Activated gamma-delta T cell treated with anti-CD3 and anti-CD28 coated beads, Interleukin-2, amount 50 U/mL, for 16 hours (primary cell): ENCODE data around the gene NUDT5.

ENCODE experiments used
- DNase-seq: peaks from one replicate; pipeline ENCODE4 v3.0.0-alpha.2; 2020; ENCODE audit warnings: low read depth

Gene NUDT5

DNA sequence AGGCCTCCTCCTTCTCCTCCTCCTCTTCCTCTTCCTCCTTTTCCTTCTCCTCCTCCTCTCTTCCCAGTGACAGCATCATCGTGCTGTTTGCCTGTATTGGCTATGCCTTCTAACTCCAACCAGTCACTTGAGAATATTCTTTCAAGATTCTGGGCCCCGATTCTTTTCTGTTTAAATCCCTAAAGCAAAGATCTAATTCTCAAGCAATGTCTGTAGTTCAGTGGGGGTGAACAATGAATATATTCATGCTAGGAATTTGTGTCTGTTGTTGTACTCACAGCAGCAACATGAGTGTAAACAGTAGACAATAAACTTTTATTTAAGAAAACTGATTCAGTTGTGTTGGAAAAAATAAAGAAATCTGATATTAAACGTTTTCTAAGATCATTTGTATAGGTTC, 30.7 kb downstream of the NUDT5 start:
- DNase-seq: no peak

DNA sequence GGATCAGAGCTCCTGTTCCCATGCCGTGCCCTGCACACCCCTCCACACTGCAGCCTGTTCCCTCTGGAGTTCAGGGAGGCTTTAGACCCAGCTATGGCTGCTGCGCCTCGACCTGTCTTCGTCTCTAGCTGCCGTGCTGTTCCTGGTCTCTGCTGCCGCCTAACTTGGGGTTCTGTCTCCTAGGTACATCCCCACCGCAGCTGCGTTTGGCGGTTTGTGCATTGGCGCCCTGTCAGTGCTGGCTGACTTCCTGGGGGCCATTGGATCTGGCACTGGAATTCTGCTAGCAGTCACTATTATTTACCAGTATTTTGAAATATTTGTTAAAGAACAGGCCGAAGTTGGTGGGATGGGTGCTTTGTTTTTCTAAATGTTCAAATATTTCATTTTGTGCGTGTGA, 31.6 kb downstream of the NUDT5 start:
- no peak for DNase-seq

DNA sequence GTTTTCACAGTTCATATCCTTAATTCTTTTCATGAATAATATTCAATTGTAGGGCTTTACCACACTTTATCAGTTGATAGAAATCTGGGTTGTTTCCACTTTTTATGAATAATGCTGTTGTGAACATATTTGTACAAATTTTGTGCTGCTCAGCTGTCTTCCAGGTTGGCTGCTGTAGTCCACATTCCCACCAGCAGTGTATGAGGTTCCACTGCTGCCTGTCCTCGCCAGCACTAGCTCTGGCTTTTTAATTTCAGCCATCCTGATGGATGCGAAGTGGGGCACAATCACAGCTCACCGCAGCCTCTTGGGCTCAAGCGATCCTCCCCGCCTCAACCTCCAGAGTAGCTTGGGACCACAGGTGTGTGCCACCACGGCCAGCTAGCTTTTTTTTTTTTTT, 32.8 kb downstream of the NUDT5 start:
- no peak for DNase-seq

DNA sequence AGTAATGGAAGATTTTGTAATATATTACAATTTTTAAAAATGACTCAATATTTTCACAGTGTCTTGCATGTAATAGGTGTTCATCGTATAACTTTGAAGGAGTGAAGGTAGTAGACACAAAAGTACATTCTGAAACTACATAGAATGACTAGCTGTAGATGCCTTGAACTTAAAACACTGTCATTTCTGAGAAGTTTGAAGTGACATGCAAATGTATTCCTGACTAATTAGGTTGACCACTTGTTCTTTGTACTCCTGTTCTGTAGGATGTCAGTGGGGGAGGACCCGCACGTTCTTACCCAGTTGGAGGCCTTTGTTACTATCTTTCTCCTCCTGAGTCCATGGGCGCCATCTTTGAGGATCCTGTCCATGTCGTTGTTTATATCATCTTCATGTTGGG, 35.0 kb downstream of the NUDT5 start:
- no peak for DNase-seq

DNA sequence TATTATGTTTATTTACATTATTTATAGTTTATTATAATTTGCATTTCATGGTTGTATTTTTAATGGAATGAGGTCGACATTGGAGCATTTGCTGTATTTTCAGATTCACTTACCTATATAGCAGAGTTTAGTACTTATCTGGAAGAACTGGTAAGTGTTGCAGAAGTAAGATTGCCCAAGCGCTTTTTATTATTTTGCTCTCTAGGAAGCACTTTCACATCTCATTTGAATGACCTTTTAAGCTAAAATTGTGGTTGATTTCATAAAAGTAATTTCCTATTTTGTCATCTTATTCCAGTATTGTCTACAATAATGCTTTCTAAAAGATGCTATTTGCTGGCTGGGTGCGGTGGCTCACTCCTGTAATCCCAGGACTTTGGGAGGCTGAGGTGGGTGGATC, 37.6 kb downstream of the NUDT5 start:
- no peak for DNase-seq

DNA sequence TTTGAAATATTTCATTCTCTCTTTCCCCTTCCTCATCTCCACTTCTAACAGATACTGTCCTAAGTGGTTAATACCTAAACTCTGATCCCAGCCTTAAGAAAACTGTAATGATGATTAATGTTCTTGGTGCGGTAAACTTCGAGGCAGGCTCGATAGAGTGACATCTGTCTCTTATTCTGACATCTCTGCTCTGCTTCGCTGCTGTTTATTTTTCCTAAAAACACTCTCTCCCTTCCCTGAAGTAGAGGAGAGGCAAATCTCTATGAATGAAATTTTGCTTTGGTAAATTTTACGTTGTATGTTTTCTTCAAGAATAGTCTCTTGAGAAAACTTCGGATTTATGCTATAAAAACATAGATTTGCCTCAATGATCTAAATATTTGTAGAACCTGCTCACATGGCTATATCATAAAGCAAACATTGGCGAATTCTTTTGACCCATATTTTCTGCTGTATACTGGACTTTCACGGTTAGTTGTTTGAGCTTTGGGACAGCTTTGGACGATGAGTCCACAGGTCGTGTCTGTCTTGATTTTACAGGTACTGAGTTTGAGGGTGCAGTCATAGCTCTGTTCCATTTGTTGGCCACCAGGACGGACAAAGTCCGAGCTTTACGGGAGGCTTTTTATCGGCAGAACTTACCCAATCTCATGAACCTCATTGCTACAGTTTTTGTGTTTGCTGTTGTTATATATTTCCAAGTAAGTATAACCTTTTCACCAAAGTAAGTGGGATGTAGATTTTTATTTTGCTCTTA, 39.1 kb downstream of the NUDT5 start:
- no peak for DNase-seq

DNA sequence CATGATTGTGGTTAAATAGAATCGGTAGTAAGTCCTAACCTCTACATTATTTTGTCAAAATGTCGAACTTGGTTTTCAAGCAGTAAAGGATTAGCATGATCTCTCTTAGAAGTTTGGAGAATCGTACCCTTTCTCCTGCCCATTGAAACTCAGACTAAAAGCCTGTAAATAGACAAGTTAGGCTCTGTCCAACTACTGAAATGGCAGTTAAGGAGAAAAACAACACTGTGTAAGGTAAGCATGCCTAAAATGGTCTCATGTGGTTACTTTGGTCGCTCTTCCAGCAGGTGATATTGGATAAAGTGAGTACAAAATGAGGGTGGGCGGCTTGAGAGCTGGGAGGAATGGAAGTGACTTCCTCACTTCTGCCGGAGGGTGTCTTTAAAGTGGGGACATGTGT, 41.2 kb downstream of the NUDT5 start:
- DNase-seq: no peak

DNA sequence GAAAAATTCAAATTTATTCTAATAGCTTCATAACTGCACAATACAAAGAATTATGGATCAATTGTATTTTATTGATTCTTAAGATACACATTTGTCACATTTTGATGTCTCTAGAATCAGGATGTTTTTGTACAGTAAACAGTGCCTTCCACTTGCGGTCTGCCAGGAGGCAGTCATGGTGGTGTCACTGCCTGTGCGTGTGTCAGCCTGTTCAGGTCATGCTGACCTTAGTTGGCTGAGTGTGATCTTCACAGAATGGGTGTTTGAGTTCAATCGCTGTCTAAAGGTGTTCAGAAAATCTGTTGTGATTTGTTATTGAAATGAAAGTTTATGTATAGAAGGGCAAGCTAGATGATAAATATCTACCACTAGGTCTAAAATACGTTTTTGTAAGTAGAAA, 45.5 kb downstream of the NUDT5 start:
- DNase-seq: no peak

DNA sequence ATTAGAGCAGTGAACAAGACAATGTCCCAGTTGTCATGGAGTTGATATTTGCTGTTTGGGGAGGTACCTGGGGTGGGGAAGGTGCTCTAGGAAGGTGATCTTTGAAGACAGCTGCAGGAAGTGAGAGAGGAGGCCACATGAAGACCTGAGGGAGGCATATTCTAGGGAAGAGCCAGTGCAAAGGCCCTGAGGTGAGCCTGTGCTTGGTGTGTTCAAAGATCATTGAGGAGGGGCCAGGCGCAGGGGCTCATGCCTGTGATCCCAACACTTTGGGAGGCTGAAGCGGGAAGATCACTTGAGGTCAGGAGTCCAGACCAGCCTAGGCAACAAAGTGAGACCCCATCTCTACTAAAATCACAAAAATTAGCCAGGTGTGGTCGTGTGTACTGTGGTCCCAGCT, 51.2 kb downstream of the NUDT5 start:
- DNase-seq: no peak

DNA sequence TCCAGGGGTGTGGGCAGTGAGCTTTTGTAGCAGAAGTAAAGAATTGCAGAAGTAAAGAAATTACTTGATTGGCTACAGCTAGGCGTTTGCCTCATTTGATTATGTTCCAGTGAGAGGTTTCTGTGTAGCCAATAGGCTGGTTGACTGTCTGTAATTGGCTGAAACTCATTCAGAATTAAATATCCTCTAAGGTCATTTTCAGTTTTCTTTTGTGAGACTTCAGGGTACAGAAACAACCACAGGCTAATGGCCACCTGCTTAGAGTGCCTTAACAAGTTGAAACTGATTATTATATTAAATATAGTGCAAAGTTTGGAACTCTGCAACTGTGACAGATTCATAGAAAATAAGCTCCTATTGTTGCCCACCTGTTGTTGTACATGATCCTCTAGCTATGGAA, 55.7 kb downstream of the NUDT5 start:
- DNase-seq: no peak

DNA sequence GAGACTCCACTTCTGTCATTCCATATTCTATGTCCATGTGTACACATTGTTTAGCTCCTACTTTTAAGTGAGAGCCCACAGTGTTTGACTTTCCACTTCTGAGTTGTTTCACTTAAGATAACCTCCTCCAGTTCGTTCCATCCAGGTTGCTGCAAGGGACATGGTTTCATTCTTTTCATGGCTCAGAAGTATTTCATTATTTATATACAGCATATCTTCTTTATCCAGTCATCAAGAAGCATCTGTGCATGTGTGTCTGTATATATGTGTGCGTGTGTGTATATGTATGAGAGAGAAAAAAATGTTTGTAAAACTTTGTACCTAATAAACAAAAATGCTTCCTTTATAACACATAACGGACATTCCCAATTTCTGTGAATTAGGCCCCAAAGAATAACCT, 60.1 kb downstream of the NUDT5 start:
- no peak for DNase-seq

DNA sequence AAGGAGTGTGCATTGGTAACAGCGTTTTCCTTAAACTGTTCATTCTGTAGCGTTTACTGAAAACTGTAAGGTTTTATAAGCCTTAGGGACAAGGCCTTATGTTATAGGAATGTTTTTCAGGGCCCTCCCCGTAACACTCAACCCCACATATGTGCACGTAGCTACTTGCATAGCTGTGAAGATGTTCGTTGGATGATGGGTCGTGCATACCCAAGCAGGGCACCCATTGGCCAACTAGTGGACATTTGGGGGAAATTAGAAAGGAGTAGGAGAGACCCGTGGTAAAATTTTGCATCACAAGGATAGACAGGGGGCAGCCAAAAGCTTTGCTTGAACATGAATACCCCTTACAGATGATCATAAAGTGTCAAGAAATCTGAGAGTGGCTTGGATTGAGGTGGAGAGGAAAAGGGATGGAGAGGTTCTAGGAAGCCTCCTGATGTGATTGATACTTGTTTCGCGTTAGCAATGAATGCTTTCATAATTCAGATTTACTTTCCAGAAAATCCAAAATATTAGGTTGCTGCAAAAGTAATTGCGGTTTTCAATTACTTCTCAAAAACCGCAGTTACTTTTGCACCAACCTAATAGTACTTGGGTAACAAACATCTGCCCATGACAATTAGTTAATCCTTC, 65.3 kb downstream of the NUDT5 start:
- peak; percentile 13 for DNase-seq

DNA sequence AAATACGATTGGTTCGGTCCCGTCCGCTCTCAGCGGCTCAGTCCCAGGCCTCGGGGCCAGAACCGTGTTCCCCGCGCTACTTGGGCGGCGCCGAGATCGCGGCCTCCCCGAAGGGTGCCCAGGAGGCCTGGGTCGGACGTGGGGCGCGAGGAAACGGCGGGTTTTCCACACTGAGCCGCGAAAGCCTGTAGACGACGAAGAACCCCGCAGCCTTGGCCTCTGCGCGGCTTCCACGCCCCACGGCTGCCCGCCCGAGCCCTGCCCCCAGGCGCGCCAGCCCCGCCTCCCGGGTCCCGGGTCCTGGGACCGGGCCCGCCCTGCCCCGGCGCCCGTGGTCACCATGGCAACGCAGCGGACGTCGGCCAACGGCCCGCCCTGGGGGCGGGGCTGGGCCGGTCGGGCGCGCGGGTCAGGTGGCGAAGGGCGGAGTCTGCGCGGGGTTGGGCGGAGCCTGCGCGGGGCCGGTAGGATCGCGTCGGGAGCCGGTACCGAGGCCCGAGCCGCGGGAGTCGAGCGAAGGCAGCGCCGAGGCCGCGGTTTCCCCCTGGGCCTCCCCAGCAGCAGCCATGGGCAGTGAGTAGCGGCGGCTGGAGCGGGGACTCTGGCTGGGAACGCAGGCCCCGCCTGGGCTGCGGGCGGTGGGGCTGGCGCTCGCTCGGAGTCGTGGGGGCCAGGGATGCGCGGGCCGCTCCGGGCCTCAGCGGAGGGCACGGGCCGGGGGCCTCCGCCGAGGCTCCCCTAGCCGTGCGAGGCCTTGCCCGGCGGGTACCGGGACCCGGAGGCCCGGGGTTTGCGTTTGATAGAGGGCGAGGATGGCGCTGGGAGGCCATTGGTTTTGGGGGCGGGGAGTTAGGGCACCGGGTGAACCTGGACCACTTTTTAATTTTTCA, 66.2 kb downstream of the NUDT5 start, which contains the start of gene SEC61A2:
Gene SEC61A2 (plus strand): TSS at position 456 of the 890 bp plus-strand sequence. CDS start 111 bp downstream, at position 567.
- DNase-seq: peak; percentile 96

DNA sequence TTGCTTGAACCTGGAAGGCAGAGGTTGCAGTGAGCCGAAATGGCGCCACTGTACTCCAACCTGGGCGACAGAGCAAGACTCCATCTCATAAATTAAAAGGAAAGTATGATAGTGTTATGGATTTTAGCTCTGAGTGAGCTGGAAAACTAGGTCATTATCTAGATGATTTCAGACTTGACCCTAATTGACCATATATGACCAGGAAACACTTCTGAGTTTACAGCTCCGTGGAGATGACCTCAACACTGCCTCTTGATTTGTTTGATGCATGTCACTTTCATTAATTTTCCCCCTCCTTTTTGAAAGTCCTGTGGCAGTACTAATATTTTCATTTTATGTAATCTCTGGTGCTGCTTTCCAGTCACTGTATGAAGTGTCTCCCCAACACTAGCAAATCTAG, 74.0 kb downstream of the NUDT5 start:
- no peak for DNase-seq
